Activated CD8-positive, alpha-beta T cell treated with anti-CD3 and anti-CD28 coated beads, Interleukin-2, amount 10 ng/mL, durations not matched to agents 7 days and 5 days (primary cell): ENCODE results near the gene CENPL. TPM values are rescaled to one million over a fixed set of nuclear protein-coding genes. Genes with fewer than 3 reads are reported as not detected.
"Not testable (repeated sequence)": the region's sequence is repeated elsewhere in the genome, so short reads cannot be mapped to it uniquely, and the experiment has no call there.

ENCODE experiments used
- ATAC-seq: fragments of 150-1000 bp; cut with Tn5 transposase; one replicate; pipeline ENCODE4 v1.10.0; 2021; ENCODE audit warnings: moderate library complexity
- CTCF ChIA-PET: fragments of 350-600 bp; sonication (Branson Sonifier 250); formaldehyde crosslinking; loops from one replicate; lab custom pipeline; 2021; ENCODE audit warnings: antibody characterized with exemption; lab: Charles Lee
- POLR2A ChIA-PET: fragments of 350-600 bp; sonication (Branson Sonifier 250); formaldehyde crosslinking; loops from one replicate; lab custom pipeline; 2021; ENCODE audit warnings: antibody characterized with exemption; lab: Charles Lee
- DNase-seq: peaks from one replicate; pipeline ENCODE4 v3.0.0-alpha.2; 2020
- H3K27ac Mint-ChIP-seq: one replicate; pipeline ENCODE4 v1.8.0; 2021; ENCODE audit warnings: mild to moderate bottlenecking, mixed read lengths
- H3K27me3 Mint-ChIP-seq: one replicate; pipeline ENCODE4 v1.8.0; 2021; ENCODE audit warnings: low read depth, mixed read lengths
- H3K36me3 Mint-ChIP-seq: one replicate; pipeline ENCODE4 v1.8.0; 2021; ENCODE audit warnings: low read depth, mixed read lengths
- H3K4me1 Mint-ChIP-seq: one replicate; pipeline ENCODE4 v1.8.0; 2021; ENCODE audit warnings: low read depth, mixed read lengths
- H3K4me3 Mint-ChIP-seq: one replicate; pipeline ENCODE4 v1.8.0; 2021; ENCODE audit warnings: mild to moderate bottlenecking, mixed read lengths
- H3K9me3 Mint-ChIP-seq: one replicate; pipeline ENCODE4 v1.8.0; 2022; ENCODE audit warnings: mixed read lengths; ENCODE audit not compliant: insufficient read depth
- total RNA-seq, 2 experiments: library from RNA; stranded (reverse); gene quantifications; one replicate each; pipeline ENCODE4 v1.2.3, GENCODE V29; 2021

The CENPL gene
- total RNA-seq, 2 experiments from 2014 or later, result 35.5 to 39.2 TPM

DNA sequence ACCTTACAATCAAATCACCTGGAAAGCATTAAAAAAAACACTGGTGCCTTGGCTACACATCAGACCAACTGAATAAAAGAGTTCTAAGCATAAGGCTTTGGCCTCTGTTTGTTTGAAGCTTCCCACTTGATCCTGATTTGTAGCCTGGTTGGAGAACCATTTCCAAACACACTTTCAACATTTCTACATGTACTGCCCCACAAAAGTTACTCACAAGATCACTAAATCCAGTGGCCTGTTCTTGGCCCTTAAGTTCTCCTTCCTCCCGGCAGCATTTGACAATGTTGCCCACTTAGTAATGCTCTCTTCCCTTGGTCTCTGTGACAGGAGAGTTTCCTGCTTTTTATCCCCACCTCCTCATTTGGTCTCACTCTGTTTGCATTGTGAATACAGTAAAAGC lies 31.3 kb upstream of the CENPL start:
- Mint-ChIP-seq H3K36me3 (peaks cover 54% of the 10 kb centered on the region), H3K4me3 (no peak overlapping the region), H3K4me1 (no peaks in the 10 kb centered on the region), H3K27ac (no peak overlapping the region), H3K9me3 (no peaks in the 10 kb centered on the region), H3K27me3 (no peaks in the 10 kb centered on the region)
- DNase-seq (no peak), ATAC-seq (no peak)
- CTCF ChIA-PET, result no interaction called here
- POLR2A ChIA-PET, result no interaction called here

DNA sequence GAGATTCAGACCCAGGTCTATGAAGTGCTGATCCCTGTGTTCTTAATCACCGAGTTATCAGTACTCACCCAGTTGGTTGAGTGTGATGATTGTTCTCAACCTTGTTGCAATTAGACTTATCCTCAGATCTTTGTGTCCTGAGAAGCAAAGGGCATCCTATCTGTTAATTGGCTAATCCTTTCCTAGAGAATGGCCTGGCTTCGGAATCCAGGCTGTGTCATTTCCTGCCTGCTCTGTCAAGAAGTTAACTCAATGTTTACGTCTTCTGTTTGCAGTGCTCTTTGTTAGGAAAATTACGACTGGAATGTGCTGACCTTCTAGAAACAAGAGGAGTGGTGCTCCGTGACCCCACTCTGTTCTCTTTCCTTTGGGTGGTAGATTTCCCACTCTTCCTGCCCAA lies 28.4 kb upstream of the CENPL start:
- H3K4me3 Mint-ChIP-seq, result no peak overlapping the region
- DNase-seq (no peak), ATAC-seq (no peak)
- POLR2A ChIA-PET, result interaction anchor here (1.3 to 2.1 kb wide), 2 partner anchors 10 to 13 kb away, joined by 3 to 6 read pairs; no protein-coding TSS in a partner anchor
- no peaks in the 10 kb centered on the region for H3K9me3 Mint-ChIP-seq
- H3K27ac Mint-ChIP-seq, result no peak overlapping the region
- H3K27me3 Mint-ChIP-seq, result no peaks in the 10 kb centered on the region
- CTCF ChIA-PET, result interaction anchor here (1.2 kb wide), 1 partner anchor 12 kb away, joined by 3 read pairs; no protein-coding TSS in a partner anchor
- H3K4me1 Mint-ChIP-seq, result no peaks in the 10 kb centered on the region
- H3K36me3 Mint-ChIP-seq, result peaks cover 55% of the 10 kb centered on the region

DNA sequence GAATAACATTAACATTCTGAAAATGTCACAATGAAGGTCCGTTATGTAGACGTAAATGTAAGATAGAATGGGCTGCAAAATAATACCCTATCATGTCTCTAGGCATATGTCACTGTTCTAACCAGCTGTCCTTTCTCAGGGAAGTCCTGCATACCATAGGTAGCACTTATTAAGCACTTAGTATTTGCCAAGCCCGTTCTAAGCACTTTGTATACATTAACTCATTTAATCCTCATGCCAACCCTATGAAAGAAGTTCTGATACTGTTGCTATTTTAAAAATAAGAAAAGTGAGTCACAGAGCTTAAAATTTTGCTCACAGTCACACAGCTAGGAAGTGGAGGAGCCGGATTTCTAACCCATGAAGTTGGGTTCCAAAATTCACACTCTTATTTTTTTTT lies 27.4 kb upstream of the CENPL start:
- Mint-ChIP-seq H3K27ac (no peak overlapping the region), H3K4me1 (no peaks in the 10 kb centered on the region), H3K9me3 (no peaks in the 10 kb centered on the region), H3K27me3 (no peaks in the 10 kb centered on the region), H3K36me3 (peaks cover 49% of the 10 kb centered on the region), H3K4me3 (no peak overlapping the region)
- CTCF ChIA-PET, result interaction anchor here (1.0 to 1.6 kb wide), 2 partner anchors 15 to 421 kb away, joined by 3 to 6 read pairs; no protein-coding TSS in a partner anchor
- DNase-seq, result no peak
- ATAC-seq, result no peak
- POLR2A ChIA-PET, result interaction anchor here (0.6 to 2.1 kb wide), 7 partner anchors 8 to 193 kb away, joined by 3 to 6 read pairs (median 4); partner anchors contain the start of genes CENPL and DARS2

DNA sequence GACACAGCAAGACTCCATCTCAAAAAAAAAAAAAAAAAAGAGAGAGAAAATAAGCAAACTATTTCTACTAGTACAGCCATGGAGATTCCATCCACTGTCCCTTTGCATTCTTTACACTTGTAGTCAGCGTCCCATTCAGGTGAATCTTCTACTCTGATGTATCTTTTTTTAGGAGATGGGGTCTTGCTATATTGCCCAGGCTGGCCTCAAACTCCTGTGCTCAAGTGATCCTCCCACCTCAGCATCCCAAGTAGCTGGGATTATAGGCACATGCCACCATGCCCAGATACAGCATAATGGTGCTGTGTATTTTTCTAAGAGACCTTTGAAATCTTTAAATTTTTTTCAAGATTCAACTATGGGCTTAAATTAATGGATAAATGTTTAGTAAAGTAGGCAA lies 8.1 kb upstream of the CENPL start:
- ChIA-PET CTCF (no interaction called here), POLR2A (no interaction called here)

DNA sequence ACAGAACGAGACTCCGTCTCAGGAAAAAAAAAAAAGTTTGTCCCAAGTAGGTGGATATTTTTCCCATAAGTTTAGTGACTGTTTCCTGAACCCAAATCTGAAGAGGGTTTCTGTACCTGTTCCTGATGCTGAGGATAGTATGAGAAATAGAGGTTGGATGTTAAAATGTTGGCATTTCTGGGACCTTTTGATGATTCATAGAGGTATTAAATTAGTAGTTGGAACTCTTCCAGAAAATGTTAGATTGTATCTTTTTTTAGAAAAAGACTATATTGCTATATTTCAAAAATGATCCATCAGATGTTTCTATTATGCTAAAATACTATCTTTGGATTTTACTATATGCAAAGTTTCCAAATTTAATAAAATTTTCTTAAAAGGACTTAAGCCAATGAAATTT lies 2.9 kb upstream of the CENPL start:
- DNase-seq (no peak), ATAC-seq (no peak)
- no peaks in the 10 kb centered on the region for H3K27me3 Mint-ChIP-seq
- H3K4me3 Mint-ChIP-seq, result no peak overlapping the region
- POLR2A ChIA-PET, result interaction anchor here (1.7 kb wide), 1 partner anchor 40 kb away, joined by 4 read pairs; the partner anchor contains the start of genes GAS5 and ZBTB37
- CTCF ChIA-PET, result interaction anchor here (6.7 kb wide), 1 partner anchor 397 kb away, joined by 63 read pairs; no protein-coding TSS in a partner anchor
- H3K9me3 Mint-ChIP-seq, result no peaks in the 10 kb centered on the region
- H3K36me3 Mint-ChIP-seq, result peaks cover 41% of the 10 kb centered on the region
- H3K4me1 Mint-ChIP-seq, result peaks cover 35% of the 10 kb centered on the region
- no peak overlapping the region for H3K27ac Mint-ChIP-seq

More for the DNA sequence above, 8.1 kb upstream of the CENPL start:
- H3K36me3 Mint-ChIP-seq, result peaks cover 42% of the 10 kb centered on the region
- H3K9me3 Mint-ChIP-seq, result no peaks in the 10 kb centered on the region
- ATAC-seq (no peak), DNase-seq (no peak)
- H3K27me3 Mint-ChIP-seq, result no peaks in the 10 kb centered on the region
- no peak overlapping the region for H3K27ac Mint-ChIP-seq
- H3K4me3 Mint-ChIP-seq, result no peak overlapping the region
- peaks cover 9% of the 10 kb centered on the region for H3K4me1 Mint-ChIP-seq

DNA sequence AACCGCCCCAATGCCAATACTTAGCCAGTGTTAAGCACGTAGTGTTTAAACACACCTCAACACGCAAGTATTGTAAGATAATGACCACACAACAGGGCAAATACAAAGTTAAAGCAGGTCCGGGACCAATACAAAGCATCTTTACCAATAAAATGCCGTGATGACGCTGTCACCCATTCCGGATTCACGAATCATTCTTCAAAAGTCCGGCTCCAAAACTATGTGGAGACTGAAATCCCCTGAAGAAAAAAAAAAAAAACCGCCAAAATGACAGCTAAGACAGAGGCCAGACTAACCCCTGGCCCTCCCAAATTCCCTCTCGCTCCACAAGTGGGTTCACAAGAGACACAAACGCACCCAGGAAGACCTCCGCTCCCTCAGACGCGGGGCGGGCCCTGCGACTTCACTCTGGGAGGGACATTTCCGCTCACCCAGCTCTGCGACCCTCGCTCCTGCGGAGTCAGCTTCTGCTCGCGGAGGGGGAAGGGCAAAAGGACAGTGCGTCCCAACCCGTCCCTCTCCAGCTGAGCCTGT lies 835 bp downstream of the CENPL start:
- Mint-ChIP-seq H3K4me3 (peak overlapping the region; percentile 86), H3K27ac (peak overlapping the region; percentile 98), H3K36me3 (peaks cover 50% of the 10 kb centered on the region), H3K27me3 (no peaks in the 10 kb centered on the region), H3K9me3 (no peaks in the 10 kb centered on the region), H3K4me1 (peaks cover 53% of the 10 kb centered on the region)
- ChIA-PET CTCF (interaction anchor here (0.9 to 6.7 kb wide), 12 partner anchors 8 to 1082 kb away, joined by 3 to 63 read pairs (median 4); partner anchors contain the start of genes GAS5, KLHL20 and ZBTB37), POLR2A (interaction anchor here (0.6 to 2.5 kb wide), 14 partner anchors 14 to 398 kb away, joined by 3 to 36 read pairs (median 4); partner anchors contain the start of genes GAS5, KLHL20, PRDX6 and RC3H1)
- DNase-seq, result no peak
- peak; percentile 63 for ATAC-seq

DNA sequence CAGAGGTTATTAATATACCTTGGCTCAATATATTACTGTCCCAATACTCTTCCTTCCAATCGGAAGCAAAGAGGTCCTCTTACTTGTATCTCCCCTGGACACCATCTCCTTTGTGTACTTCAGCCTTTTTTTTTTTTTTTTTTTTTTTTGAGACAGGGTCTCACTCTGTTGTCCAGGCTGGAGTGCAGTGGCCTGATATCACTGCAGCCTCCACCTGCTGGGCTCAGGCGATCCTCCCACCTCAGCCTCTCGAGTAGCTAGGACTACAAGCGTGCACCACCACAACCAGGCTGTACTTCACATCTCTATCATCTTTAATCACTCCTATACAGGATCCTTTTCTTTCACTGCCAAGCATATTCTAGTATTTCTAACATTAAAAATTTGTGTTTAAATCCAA lies 3.0 kb downstream of the CENPL start:
- Mint-ChIP-seq H3K4me3 (peak overlapping the region; percentile 86), H3K27me3 (no peaks in the 10 kb centered on the region), H3K9me3 (no peaks in the 10 kb centered on the region), H3K27ac (no peak overlapping the region), H3K4me1 (peaks cover 40% of the 10 kb centered on the region), H3K36me3 (peaks cover 56% of the 10 kb centered on the region)
- ChIA-PET CTCF (interaction anchor here (1.6 kb wide), 1 partner anchor 391 kb away, joined by 6 read pairs; no protein-coding TSS in a partner anchor), POLR2A (interaction anchor here (0.7 kb wide), 1 partner anchor 418 kb away, joined by 3 read pairs; no protein-coding TSS in a partner anchor)
- no peak for ATAC-seq
- no peak for DNase-seq

DNA sequence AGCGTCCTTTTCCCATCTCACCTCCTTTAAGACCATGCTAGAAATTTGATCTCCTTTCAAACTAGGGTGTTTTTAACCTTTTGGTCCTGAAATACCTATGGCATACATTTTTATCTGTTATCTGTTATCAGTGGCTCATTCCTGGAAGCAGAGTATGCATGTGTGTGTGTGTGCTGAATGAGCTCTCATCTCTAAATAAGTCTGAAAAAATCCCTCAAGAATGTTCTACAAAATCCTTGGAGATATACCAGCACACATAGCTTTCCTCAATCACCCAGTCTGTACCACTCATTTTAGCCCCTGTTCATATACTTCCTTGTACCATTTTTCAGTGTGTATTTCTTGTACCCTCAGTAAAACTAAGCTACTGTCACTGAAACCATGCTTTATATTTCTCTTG lies 6.2 kb downstream of the CENPL start:
- ATAC-seq (no peak), DNase-seq (no peak)
- ChIA-PET POLR2A (interaction anchor here (1.2 kb wide), 1 partner anchor 134 kb away, joined by 3 read pairs; no protein-coding TSS in a partner anchor), CTCF (interaction anchor here (0.8 to 1.4 kb wide), 3 partner anchors 14 to 389 kb away, joined by 3 to 4 read pairs (median 3); no protein-coding TSS in a partner anchor)
- H3K36me3 Mint-ChIP-seq, result peaks cover 79% of the 10 kb centered on the region
- no peak overlapping the region for H3K27ac Mint-ChIP-seq
- no peaks in the 10 kb centered on the region for H3K27me3 Mint-ChIP-seq
- H3K9me3 Mint-ChIP-seq, result no peaks in the 10 kb centered on the region
- no peak overlapping the region for H3K4me3 Mint-ChIP-seq
- peaks cover 53% of the 10 kb centered on the region for H3K4me1 Mint-ChIP-seq

DNA sequence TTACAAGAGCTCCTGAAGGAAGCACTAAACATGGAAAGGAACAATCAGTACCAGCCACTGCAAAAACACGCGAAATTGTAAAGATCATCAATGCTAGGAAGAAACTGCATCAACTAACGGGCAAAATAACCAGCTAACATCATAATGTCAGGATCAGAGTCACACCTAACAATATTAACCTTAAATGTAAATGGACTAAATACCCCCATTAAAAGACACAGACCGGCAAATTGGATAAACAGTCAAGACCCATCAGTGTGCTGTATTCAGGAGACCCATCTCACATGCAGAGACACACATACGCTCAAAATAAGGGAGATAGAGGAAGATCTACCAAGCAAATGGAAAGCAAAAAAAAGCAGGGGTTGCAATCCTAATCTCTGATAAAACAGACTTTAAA lies 11.0 kb downstream of the CENPL start:
- DNase-seq, H3K4me3 Mint-ChIP-seq, H3K9me3 Mint-ChIP-seq, CTCF ChIA-PET, H3K27ac Mint-ChIP-seq, ATAC-seq, POLR2A ChIA-PET, H3K27me3 Mint-ChIP-seq: not testable (repeated sequence)
- Mint-ChIP-seq H3K4me1 (peaks cover 39% of the 10 kb centered on the region), H3K36me3 (peaks cover 81% of the 10 kb centered on the region)

DNA sequence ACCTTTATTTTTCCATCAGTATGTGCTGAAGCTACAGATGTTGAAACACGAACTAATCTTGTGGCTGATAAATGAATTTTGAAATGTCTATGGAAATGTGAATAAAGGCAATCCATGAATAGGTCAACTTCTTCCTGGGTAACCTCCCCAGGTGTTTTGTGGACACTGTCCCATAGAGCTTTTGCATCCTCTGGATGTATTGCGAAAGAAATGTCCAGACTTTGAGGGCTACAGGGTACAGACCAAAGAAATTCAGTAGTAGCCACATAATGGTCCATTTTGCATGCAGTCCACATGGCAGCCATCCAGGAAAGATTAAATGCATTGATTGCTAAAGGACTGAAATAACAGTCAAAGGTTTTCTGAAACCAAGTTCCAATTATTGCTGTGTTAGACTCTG lies 21.7 kb downstream of the CENPL start:
- ChIA-PET POLR2A (no interaction called here), CTCF (interaction anchor here (1.1 kb wide), 1 partner anchor 22 kb away, joined by 3 read pairs; the partner anchor contains the start of gene CENPL)
- Mint-ChIP-seq H3K27ac (no peak overlapping the region), H3K36me3 (peaks cover 59% of the 10 kb centered on the region), H3K9me3 (no peaks in the 10 kb centered on the region), H3K27me3 (no peaks in the 10 kb centered on the region), H3K4me1 (no peaks in the 10 kb centered on the region), H3K4me3 (no peak overlapping the region)
- ATAC-seq (no peak), DNase-seq (no peak)

DNA sequence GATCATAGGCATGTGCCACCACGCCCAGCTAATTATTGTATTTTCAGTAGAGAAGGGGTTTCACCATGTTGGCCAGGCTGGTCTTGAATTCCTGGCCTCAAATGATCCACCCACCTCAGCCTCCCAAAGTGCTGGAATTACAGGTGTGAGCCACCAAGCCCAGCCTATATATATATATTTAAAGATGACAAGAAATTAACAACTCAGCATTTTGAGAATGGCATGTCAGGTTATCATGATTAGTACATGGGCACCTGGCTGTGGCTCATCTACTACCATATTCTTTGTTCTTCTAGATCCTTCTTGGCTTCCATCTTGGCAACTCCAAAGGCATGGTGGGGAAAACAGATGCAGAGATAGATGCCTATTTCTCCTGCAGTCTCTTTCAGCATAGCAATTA lies 24.7 kb downstream of the CENPL start:
- CTCF ChIA-PET, H3K9me3 Mint-ChIP-seq, DNase-seq, H3K27me3 Mint-ChIP-seq, H3K4me3 Mint-ChIP-seq, POLR2A ChIA-PET, H3K4me1 Mint-ChIP-seq, H3K27ac Mint-ChIP-seq, ATAC-seq: not testable (repeated sequence)
- peaks cover 65% of the 10 kb centered on the region for H3K36me3 Mint-ChIP-seq

DNA sequence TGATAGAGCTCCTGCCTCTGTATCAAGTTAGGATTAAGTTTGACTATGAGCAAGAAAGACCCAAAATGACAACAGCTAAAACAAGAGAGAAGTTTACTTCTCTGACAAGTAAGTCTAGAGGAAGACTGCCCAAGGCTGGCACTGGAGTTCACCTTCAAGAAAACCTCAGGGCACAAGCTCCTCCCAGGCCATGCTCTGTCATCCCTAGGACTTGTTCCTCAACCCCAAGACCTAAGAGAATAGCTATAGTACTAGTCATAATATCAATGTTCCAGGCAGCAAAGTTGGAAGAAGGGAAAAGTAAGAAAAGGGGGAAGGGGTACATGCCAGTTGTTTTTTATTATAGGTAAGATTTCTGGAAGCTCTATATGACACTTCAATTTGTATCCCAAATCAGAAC lies 26.6 kb downstream of the CENPL start:
- Mint-ChIP-seq H3K4me1 (no peaks in the 10 kb centered on the region), H3K36me3 (peaks cover 57% of the 10 kb centered on the region), H3K4me3 (no peak overlapping the region), H3K9me3 (peaks cover 4% of the 10 kb centered on the region), H3K27me3 (no peaks in the 10 kb centered on the region), H3K27ac (no peak overlapping the region)
- ATAC-seq (no peak), DNase-seq (no peak)
- ChIA-PET POLR2A (no interaction called here), CTCF (no interaction called here)
